PFSK-1 (cell line): Measurements from ENCODE around the gene KRT20.

Experiments used
- FOXP2 ChIP-seq: optimal IDR thresholded peaks from 2 replicates; pipeline ENCODE3; 2011; ENCODE audit warnings: borderline replicate concordance, control low read depth, inconsistent platforms; ENCODE audit not compliant: insufficient read depth; ENCODE audit errors: extremely low read length, extremely low read depth
- POLR2AphosphoS5 ChIP-seq: IDR thresholded peaks from 2 replicates; pipeline ENCODE4 v1.6.1; 2012; ENCODE audit warnings: low read depth, mild to moderate bottlenecking, control low read depth, low read length, moderate library complexity
- SIN3A ChIP-seq: IDR thresholded peaks from 2 replicates; pipeline ENCODE4 v1.6.1; 2012; ENCODE audit warnings: mild to moderate bottlenecking, low read length, moderate library complexity, borderline replicate concordance; ENCODE audit not compliant: insufficient read depth
- TAF1 ChIP-seq: IDR thresholded peaks from 2 replicates; pipeline ENCODE4 v1.6.1; 2012; ENCODE audit warnings: low read length, control low read depth, borderline replicate concordance; ENCODE audit not compliant: insufficient read depth
- TF ChIP-seq, protein P1 (sequence below), 2 experiments: IDR thresholded peaks; 2 replicates each; pipeline versions ENCODE4 v1.6.1 to v1.8.0; 2011 to 2012; ENCODE audit warnings: low read depth in 2 of 2, low read length in 2 of 2, control low read depth in 1 of 2, inconsistent platforms in 1 of 2, mild to moderate bottlenecking in 1 of 2, moderate library complexity in 1 of 2; ENCODE audit not compliant: insufficient read depth in 1 of 2

Gene KRT20

DNA sequence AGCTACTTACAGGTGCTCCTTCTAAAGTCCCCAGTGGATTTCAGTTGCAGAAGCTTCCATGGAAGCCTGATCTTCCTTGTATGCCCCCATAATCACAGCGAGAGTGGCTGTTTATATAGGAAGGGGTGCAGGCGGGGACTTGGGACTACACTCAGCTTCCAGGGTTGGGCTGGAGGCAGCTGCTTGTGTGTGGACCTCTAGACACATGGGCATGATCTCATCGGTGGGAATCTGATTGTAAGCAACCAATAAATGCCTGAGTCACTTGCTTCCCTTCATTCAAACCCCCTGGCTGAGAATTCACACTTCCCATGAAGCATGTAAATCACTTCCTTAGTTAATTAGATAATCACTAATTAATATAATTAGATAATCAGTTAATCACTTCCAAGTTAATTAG, 1.0 kb upstream of the KRT20 start:
- TF ChIP-seq TAF1: no peak
- TF ChIP-seq FOXP2: no peak
- no peak for TF ChIP-seq POLR2AphosphoS5
- TF ChIP-seq SIN3A: no peak
- TF ChIP-seq, protein P1, sequence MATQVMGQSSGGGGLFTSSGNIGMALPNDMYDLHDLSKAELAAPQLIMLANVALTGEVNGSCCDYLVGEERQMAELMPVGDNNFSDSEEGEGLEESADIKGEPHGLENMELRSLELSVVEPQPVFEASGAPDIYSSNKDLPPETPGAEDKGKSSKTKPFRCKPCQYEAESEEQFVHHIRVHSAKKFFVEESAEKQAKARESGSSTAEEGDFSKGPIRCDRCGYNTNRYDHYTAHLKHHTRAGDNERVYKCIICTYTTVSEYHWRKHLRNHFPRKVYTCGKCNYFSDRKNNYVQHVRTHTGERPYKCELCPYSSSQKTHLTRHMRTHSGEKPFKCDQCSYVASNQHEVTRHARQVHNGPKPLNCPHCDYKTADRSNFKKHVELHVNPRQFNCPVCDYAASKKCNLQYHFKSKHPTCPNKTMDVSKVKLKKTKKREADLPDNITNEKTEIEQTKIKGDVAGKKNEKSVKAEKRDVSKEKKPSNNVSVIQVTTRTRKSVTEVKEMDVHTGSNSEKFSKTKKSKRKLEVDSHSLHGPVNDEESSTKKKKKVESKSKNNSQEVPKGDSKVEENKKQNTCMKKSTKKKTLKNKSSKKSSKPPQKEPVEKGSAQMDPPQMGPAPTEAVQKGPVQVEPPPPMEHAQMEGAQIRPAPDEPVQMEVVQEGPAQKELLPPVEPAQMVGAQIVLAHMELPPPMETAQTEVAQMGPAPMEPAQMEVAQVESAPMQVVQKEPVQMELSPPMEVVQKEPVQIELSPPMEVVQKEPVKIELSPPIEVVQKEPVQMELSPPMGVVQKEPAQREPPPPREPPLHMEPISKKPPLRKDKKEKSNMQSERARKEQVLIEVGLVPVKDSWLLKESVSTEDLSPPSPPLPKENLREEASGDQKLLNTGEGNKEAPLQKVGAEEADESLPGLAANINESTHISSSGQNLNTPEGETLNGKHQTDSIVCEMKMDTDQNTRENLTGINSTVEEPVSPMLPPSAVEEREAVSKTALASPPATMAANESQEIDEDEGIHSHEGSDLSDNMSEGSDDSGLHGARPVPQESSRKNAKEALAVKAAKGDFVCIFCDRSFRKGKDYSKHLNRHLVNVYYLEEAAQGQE (IDR thresholded peaks at IDR 0.05; ENCODE audit: insufficient read depth in 1 of 2, low read depth in 2 of 2, low read length in 2 of 2): no peak

DNA sequence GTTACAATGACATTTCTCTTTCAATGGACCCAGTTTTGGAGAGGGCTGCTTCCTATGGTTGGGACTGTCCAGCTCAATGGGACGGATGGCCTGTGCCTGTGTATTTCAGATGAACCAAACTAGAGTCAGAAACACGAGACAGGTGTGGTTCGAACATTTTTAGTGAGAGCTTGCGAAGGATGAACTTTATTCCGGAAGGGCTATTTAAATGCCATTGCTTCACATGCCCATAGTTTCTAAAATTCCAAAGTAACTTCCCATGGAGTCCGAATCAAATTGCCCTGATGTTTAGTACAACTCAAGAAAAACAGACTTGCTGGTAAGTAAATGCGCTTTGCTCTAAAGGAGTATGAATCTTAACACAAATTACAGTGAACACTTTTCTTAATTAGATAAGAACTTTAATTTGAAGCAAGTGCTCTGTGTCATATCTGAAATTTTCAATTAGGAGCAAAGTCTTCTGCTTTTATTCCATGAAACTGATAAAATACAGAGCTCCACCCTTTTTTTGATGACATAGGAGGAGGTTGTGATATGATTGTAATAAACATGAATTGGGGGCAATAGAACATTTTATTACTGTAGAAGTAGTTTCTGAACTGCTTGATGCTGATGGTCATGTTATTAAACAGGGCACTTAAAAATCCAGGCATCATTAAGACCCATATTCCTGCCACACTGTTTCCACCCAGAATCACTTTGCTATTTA, 1.3 kb downstream of the KRT20 start:
- TF ChIP-seq, protein P1 (IDR thresholded peaks at IDR 0.05; ENCODE audit: insufficient read depth in 1 of 2, low read depth in 2 of 2, low read length in 2 of 2): no peak
- no peak for TF ChIP-seq TAF1
- TF ChIP-seq SIN3A: no peak
- no peak for TF ChIP-seq POLR2AphosphoS5
- TF ChIP-seq FOXP2: no peak

DNA sequence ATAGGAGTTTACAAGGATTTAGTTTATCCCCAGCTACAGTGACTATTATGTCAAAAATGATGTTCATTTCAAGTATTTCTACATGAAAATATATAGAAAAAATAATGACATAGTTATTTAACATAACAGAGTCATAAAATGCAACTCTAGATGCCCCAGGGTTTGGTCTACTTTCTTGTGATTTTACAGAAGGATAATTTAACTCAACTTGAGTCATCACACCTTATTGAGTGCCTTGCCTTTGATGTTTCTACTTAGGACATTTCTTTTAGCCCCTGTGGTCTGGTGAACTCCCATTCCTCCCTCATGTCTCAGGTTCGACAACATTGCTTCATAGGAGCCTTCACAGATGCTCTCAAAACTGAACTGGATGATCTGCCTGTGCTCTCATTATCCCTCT, 2.0 kb downstream of the KRT20 start:
- TF ChIP-seq FOXP2 (no peak), TAF1 (no peak), SIN3A (no peak), POLR2AphosphoS5 (no peak)

DNA sequence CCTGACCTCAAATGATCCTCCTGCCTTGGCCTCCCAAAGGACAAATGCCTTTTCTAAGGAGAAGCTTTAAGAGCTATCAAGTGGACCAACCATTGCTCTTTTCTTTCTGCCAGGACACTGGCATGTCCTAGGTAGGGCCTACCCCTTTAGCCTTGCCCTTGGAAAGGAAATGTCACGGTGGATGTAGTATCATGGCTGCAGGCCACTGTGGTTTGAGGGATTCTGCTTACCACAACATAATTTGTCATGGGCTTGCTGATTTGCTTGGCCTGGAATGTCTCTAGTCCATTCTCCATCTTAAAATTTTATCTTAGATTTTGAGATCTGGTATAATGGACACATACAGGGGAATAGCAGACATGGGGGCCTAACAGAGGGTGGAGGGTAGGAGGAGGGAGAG, 6.0 kb downstream of the KRT20 start:
- TF ChIP-seq SIN3A (no peak), FOXP2 (no peak), POLR2AphosphoS5 (no peak), TAF1 (no peak)
- TF ChIP-seq, protein P1 (IDR thresholded peaks at IDR 0.05; ENCODE audit: insufficient read depth in 1 of 2, low read depth in 2 of 2, low read length in 2 of 2): no peak

DNA sequence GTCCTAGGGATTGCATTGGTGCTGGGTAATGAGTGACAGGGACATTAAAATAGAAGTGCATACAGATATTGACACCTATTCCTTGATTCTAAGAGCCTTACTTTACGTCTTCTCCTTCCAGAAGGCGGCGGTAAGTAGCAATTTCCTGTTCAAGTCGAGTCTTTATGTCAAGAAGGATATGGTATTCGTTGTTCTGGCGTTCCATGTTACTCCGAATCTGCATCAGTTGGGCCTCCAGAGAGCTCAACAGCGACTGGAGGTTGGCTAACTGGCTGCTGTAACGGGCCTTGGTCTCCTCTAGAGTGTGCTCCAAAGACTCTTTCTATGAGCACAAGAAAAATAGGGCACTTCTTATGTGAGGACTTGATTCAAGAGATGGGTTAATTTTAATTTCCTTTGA, 7.0 kb downstream of the KRT20 start:
- no peak for TF ChIP-seq TAF1
- TF ChIP-seq, protein P1 (IDR thresholded peaks at IDR 0.05; ENCODE audit: insufficient read depth in 1 of 2, low read depth in 2 of 2, low read length in 2 of 2): no peak
- no peak for TF ChIP-seq FOXP2
- TF ChIP-seq POLR2AphosphoS5: no peak
- no peak for TF ChIP-seq SIN3A
